ENCODE data around the gene SEMA5B. TPM values are rescaled to one million over a fixed set of nuclear protein-coding genes. Genes with fewer than 3 reads are reported as not detected.

SEMA5B gene
- total RNA-seq, 2 donors from 2014 or later, result 0.15 to 0.59 TPM

DNA sequence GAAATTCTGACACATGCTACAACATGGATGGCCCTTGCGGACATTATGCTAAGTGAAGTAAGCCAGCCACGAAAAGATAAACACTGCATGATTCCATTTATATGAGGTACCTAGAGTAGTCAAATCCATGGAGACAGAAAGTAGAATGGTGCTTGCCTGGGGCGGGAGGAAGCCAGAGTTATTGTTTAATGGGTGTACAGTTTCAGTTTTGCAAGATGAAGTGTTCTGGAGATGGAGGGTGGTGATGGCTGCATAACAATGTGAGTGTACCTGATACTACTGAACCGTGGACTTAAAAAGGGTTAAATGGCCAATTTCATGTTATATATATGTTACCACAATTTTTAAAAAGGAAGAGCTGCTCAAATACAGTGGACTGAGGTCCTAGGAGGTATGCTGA lies 66.9 kb downstream of the SEMA5B start:
- DNase-seq (no peak), ATAC-seq (no peak)
- intact Hi-C loops (cut with DNase I, micrococcal nuclease), result no loop called here

DNA sequence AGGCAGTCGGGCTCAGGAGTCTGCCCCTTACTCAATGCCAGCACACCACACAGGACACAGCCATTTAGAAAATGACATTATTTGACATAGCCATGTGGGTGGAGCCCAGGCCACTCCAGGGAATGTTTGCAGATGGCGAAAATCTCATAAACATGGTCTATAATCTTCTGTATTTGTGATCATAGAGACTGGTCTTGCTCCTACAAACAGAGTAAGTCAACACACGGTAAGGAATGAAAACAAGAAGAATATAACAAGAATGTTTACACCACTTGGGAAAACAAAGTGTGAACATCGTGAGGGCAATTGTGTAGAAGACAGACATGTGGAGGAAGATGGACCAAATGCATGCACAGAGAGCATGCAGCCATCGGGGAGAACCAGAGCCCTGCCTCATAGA lies 68.2 kb downstream of the SEMA5B start:
- no peak for DNase-seq
- intact Hi-C loops (cut with DNase I, micrococcal nuclease), result no loop called here

DNA sequence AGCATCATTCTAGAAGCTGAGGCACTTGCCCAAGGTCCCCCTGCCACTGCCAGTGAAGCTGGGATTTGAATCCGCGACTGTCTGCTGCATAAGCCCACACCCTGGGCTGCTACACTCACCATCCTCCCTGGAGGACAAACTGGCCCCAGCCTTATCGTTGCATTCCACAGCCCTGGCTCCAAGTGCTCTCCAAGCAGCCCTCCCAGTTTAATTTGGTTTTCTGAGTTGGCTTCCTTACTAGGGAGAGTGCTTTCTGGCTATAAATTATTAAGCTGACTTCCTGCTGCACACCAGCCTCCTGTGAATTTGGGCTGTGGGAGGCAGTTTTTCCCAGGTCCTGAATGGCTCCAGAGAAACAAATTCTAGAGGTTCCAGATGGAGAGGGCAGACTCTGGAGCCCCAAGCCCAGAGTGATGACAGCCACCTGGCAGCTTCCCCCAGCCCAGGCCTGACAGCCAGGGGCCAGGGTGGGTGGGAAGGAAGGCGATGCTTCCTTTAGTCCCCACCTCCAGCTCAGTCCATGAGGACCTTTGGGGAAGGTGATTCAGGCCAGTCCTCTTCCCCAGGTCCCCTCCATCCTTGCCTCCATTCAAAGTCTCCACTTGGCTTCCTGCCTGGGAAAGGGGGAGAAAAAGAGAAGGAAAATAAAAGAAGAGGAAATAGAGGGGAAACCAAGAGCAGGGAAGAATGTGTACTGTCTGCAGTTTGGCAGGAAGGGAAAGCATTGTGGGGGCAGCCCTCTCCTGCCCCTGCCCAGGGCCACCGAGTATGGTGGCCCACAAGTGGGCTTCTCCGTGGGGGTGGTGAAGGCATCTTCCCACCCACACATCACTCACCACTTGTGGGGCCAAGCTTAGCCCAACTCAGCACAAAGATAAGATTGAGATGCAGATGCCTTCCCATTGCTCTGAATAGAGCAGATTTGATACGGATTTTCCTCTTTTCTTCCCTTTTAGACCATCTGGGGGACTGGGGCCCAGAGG lies 69.6 kb downstream of the SEMA5B start:
- DNase-seq (no peak), ATAC-seq (no peak)
- intact Hi-C loops (cut with DNase I, micrococcal nuclease), result no loop called here

More for the DNA sequence above, 68.2 kb downstream of the SEMA5B start:
- no peak for ATAC-seq

DNA sequence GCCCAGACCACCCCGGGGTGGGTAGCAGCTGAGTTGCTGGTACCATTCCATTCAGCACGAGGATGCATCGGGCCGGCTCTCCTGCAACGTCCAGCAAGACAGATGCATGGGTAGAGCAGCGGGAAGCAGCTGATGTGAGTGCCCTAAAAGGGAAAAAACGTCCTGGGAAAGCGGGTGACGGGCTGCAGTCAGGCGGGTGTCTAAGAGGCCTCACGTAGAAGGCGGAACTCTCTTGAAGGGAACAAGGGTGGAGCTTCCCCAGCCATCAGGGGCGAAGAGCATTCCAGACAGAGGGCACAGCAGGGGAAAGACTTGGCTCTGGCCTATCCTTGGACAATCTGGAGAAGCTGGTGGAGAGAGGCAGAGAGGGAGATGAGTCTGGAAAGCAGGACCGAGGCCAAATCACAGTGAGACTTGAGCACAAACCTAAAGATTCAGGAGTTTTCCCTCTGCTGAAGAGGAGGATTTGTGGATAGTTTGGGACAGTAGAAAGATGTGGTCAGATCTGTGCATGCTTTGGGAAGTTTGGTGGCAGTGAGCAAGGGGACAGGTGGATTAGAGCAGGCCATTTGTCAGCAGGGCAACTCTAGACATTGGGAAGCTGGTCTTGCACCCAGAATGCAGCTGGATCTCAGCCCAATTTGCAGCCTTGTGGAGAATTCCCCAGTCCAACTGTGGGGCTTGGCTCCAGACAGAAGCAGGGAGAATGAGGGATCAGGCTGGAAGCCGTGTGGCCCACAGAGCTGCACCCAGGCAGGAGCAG lies 70.7 kb downstream of the SEMA5B start:
- DNase-seq, result no peak
- intact Hi-C loops (cut with DNase I, micrococcal nuclease), result no loop called here
- no peak for ATAC-seq

DNA sequence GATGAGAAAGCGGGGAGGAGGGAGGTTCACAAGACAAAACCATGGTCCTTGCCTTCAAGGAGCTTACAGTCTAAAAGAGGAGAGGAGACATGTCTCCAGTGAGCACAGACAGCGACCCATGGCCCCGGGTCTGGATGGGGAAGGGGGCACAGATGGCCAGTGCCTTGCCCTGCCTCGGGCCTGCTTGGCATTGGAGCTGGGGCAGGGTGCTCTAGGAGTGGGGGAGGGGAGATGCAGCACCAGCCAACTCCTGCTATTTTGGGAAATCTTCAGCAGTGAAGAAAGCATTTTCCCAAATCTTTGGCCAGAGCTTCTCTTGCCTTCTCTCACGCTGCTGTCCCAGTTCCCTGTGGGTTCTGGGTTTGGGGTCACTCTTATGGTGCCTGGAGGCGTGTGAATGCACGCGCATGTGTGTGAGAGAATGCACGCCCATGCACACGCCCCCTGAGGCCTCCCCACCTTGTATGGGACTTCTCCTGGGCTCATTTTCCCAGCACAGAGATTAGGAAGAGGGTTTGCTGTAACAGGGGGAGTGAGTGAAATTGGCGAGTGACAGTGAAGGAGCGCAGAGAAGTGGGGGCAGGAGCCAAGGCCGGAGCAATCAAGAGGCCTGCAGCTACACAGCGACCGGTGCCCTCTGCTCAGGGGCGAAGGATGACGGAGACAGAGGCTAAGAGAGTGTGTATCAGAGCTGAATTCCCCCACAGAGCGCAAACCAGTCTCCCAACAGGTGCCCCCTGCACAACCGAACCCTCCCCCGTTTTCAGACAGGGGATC lies 71.5 kb downstream of the SEMA5B start:
- intact Hi-C loops (cut with DNase I, micrococcal nuclease), result no loop called here
- DNase-seq (no peak), ATAC-seq (no peak)

DNA sequence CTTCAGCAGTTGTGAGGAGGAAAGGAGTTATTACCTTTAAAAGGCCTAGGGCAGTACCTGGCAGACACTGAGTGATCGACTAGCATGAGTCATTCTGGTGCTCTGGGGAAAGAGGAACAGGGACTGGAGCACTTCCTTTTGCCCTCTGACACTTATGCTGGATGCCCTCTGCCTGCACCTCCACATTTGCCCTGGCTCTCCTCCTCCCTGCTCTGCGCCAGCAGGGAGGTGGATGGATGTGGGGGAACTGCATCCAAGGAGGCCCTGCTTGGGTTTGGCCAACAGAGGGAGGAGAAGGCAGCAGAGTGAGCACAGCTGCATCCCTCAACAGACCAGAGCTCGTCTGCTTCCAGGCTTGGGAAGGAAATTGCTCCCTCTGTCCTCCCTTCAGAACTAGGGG lies 75.0 kb downstream of the SEMA5B start:
- DNase-seq (no peak), ATAC-seq (peak; percentile 64)
- intact Hi-C loops (cut with DNase I, micrococcal nuclease), result no loop called here

DNA sequence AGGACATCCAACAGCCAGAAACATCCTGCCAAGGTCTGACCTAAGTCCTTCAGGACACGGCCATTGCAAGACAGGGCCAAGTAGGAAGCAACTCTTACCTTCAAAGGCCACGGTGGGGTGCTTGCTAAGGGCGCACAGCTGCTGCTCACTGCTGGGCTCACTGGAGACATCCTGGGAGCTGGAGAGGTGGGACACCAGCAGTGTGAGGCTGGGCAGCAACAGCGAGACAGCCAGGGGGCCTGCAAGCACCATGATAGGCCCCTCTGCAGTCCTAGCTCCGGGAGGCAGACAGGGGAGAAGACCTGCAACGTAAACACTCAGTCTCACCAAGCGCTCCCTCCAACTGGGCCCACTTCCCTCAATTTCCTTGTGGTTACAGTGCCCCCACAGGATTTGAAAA lies 79.2 kb downstream of the SEMA5B start:
- DNase-seq (no peak), ATAC-seq (no peak)
- intact Hi-C loops (cut with DNase I, micrococcal nuclease), result loop anchor here in 1 of 2 donors (10.0 kb wide), 1 partner anchor 76 kb away; the partner anchor contains the start of gene SEMA5B

DNA sequence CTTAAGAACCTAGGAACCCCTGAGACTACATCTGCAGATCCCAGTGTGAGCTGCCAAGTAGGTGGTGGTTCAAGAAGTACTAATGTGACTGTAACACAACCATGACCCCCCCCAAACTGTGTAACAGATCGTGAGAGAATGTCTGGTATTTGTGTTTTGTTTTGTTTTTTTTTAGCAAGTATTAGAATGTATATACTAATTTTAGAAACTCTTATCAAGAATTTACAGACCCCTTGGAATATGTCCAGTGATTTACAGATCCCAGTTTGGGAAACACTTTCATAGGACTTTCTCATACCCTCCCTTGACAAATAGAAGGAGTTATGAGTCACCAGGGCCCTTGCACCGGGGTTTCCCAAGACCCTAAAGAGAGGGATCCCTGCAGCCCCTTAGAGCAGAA lies 79.8 kb downstream of the SEMA5B start:
- DNase-seq (no peak), ATAC-seq (no peak)
- intact Hi-C loops (cut with DNase I, micrococcal nuclease), result loop anchor here in 1 of 2 donors (10.0 kb wide), 1 partner anchor 77 kb away; the partner anchor contains the start of gene SEMA5B

DNA sequence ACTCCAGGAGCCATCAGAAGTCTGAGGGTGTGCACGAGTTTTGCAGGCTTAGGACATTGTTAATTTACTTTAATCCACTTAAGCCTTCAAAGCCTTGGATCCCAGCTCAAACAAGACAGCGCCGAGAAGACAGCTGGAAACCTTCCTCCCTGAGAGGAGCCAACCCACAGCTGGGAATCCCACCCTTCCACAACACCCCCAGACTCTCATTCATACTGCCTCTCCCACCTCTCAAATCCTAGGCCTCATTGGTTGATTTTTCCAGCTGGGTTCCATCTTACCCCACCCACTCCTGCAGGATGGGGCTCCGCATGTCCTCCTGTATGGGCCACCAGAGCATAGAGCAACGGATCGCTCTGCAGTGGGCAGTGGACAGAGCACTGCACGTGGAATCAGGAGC lies 80.4 kb downstream of the SEMA5B start:
- ATAC-seq, result no peak
- no peak for DNase-seq
- intact Hi-C loops (cut with DNase I, micrococcal nuclease), result loop anchor here in 1 of 2 donors (10.0 kb wide), 1 partner anchor 78 kb away; the partner anchor contains the start of gene SEMA5B

DNA sequence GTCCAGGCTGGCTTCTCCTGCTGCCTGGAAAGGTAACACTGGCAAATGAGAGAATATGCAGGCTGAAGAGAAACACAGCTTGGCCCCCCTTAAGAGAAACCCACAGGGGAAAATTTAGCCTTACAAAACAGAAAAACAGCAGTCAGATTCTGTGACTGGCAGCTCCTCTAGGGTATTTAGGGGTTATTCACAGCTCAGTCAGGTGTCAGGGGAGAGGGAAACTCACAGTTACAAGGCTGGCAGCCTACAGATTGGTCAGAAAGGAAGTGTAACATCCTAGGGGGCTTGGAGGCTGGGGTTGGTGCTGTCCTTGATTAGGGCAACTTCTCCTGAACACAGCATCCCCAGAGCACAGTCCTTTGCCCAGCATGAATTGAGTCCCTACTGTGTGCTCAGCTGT lies 81.4 kb downstream of the SEMA5B start:
- no peak for ATAC-seq
- intact Hi-C loops (cut with DNase I, micrococcal nuclease), result loop anchor here in 1 of 2 donors (10.0 kb wide), 1 partner anchor 79 kb away; the partner anchor contains the start of gene SEMA5B
- DNase-seq, result no peak

DNA sequence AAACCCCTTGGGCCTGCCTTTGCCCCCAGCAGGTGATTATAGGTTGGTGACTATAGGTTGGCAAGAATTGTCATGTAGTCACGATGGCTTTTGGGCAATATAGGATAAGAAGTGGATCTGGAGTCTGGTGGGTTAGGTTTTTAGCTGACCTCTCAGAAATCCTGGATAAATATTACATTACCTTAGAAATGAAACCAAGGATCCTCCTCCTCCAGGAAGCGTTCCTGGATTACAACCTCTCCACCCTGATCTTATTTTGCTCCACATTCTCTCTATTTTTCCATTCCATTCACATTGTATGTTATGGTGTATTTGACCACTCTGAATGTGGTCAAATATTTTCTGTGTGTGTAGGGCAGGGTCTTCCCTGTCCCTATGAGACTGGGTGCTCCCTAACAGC lies 82.3 kb downstream of the SEMA5B start:
- intact Hi-C loops (cut with DNase I, micrococcal nuclease), result loop anchor here in 1 of 2 donors (10.0 kb wide), 1 partner anchor 80 kb away; the partner anchor contains the start of gene SEMA5B
- no peak for DNase-seq
- ATAC-seq, result no peak

DNA sequence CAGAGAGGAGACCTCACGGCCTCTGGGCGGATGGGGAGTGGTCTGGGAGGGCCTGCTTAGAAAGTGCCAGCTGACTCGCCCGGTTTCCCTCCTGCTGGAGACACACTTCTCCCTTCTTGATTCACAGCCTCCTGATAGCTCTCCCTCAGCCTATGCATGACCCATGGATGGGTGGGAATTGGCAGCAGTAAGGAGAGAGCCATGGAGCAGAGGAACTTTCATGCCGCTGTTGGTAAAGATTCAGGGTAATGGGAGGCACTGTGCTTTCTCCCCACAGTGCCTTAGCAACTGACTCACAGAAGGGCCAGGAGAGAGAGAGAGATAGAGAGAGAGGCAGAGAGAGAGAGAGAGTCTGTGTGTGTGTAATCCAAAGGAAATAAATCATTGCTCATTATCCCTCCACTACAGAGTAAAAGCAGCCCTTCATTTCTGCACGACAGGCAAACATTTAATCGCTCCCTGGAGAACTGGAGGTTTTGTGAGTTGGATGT lies 82.8 kb downstream of the SEMA5B start:
- DNase-seq (no peak), ATAC-seq (no peak)
- intact Hi-C loops (cut with DNase I, micrococcal nuclease), result loop anchor here in 1 of 2 donors (10.0 kb wide), 1 partner anchor 80 kb away; the partner anchor contains the start of gene SEMA5B

DNA sequence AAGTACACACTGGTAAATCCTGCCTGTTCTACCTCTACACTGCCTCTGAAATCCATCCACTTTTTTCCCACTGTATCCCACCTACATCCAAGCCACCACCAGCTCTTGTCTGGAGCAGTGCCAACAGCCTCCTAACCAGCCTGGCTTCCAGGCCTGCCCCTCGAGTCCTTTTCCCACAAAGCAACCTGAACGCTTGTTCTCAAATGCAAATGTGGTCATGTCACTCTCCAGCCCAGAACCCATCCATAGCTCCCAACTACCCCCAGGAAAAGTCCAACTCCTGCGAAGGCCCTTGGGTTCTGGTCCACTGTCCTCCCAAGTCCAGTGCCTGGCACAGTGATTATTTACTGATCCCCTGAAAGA lies 83.8 kb downstream of the SEMA5B start:
- intact Hi-C loops (cut with DNase I, micrococcal nuclease), result loop anchor here in 1 of 2 donors (10.0 kb wide), 1 partner anchor 81 kb away; the partner anchor contains the start of gene SEMA5B
- no peak for ATAC-seq
- no peak for DNase-seq

DNA sequence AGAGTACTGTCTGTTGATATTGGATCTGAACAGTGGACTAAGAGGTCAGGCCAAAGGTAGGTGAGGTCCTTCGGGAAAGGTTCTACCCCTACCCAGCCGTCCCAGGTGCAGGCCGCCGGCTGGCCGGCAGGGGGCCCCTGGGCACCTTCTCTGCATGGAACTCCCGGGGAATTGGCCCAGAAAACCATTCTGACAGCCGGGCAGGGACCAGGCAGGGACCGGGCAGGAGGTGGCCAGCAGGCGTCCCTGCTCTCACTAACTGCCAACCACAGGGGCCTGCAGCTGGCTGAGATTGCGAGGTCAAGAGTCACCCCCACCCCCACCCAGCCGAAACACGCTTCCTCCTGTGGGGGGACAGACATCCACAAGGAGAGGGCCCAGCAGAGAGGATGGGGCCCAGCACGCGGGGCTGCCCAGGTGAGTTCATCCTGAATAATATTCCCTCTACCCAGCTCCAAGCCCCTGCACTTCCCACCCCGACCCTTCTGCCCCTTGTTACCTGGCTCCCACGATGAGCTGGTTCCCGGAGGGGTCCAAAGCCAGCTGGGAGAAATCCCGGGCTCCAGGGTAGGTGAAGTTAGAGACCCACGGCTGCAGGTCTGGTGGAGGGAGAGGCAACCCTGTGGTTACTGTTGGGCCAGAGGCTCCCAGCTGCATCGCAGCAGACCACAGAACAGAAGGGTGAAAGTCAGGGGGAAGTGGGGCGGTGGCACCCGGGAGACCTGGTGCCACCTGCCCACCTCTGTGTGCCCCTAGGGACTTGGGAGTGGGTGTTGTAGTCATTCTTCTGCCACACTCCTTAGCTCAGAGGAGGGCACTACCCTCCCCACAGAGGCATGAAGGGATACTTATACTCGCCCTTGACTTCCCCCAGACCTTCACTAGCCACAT lies 84.4 kb downstream of the SEMA5B start:
- peak; percentile 94 for ATAC-seq
- intact Hi-C loops (cut with DNase I, micrococcal nuclease), result loop anchor here in 1 of 2 donors (10.0 kb wide), 1 partner anchor 82 kb away; the partner anchor contains the start of gene SEMA5B
- DNase-seq, result peak; percentile 41 to 69

DNA sequence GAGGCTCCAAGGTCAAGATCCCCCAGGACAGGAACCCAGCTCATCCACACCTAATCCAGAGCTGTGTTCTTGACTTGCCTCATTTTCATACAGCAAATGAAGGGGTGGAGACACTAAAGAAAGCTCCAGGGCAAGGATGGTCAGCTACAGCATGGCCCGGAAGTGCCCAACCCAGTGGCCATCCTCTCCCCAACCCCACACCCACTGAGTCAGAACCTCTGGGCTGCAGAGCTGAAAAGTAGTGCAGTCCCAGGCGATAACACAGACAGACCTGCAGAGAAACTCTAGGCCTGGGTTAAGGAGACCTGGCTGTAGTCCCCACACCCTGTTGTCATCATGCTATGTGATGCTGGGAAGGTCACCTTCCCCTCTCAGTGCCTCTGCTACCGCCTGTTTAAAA lies 85.3 kb downstream of the SEMA5B start:
- ATAC-seq, result no peak
- intact Hi-C loops (cut with DNase I, micrococcal nuclease), result loop anchor here in 1 of 2 donors (10.0 kb wide), 1 partner anchor 83 kb away; the partner anchor contains the start of gene SEMA5B
- no peak for DNase-seq

DNA sequence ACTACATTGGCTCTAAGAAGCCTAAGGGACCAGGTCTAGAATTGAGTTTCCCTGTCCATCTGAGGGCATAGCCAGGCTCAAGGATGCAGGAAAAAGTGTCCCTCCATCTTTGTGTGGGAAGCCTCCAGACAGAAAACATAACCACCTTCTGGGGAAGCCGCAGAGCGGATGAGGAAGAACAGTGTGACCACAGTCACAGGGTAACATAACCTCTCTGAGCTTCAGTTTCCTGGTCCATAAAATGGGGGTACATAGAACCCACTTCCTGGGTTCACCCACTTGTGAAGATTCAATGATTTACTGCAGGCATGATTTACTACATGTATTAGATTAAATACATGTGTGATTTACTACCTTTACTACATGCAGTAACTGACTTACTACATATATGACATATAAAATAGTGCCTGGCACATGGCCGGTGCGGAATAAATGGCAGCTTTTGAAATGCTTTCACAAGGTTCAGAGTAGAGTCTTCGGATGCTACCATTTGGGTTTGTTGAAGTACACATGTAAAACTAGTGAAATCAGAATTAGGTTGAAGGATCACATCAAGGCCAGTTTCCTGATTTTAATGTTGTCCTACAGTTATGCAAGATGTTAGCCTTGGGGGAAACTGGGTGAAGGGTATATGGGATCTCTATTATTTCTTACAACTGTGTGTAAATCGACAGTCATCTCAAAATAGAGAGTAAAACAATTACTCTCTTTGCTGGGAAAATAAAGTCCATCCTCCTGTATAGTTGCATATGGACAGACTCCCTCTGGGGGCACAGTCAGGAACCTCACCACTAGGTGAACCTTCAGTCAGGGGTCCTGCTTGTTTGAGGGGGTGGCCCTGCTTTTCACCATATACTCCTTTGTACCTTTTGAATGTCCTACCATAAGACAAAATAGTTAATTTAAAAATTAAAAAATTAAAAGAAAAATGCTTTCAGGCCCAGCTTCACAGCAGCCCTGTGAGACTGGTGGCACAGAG lies 86.0 kb downstream of the SEMA5B start:
- intact Hi-C loops (cut with DNase I, micrococcal nuclease), result loop anchor here in 1 of 2 donors (10.0 kb wide), 1 partner anchor 83 kb away; the partner anchor contains the start of gene SEMA5B
- DNase-seq (no peak), ATAC-seq (no peak)
